ENCODE measurements around the gene TPI1.
"Not testable (repeated sequence)": the region's sequence is repeated elsewhere in the genome, so short reads cannot be mapped to it uniquely, and the experiment has no call there.

The TPI1 gene

DNA sequence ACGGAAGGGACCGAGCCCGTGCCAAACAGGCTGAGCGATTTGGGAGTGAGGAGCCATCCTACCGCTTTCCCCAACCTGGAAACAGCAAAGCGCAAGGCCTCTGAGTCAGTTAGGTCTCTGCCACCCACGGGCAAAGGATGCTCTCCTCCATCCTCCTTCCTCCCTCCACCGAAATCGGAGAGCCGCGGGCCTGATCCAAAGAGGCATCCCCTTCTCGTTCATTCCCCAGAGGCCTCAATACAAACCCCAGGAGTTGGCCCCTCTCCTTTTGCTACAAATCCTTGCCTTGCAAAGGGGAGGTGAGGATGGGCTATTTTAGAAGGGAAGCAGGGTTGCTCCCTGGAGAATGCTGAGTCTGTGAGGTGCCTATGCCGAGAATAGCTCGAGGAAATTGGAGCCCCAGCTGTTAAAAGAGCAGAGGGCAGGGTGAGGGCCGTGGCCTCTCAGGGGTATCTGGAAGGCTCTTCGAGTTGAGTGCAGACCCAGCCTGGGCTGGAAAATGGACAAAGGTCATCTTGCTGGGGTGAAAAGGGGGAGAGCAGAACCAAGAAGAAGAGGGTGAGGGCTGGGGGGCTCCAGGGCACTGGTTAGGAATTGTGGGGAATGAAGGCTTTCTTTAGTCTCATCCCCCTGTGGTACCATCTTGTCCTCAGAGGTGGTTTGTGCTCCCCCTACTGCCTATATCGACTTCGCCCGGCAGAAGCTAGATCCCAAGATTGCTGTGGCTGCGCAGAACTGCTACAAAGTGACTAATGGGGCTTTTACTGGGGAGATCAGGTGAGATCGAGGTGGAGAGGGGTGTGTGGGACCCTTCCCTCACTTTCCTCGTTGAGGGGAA, 1.1 kb downstream of the TPI1 start:
- no peak for DNase-seq (ENCODE audit: low read depth, low spot score)

GRCh38 chr12:6869049-6870021, 2.0 kb downstream of the TPI1 start:
- no peak for DNase-seq (ENCODE audit: low read depth, low spot score)

GRCh38 chr12:6870304-6870703, 3.0 kb downstream of the TPI1 start:
- not testable (repeated sequence) for DNase-seq (ENCODE audit: low read depth, low spot score)

DNA sequence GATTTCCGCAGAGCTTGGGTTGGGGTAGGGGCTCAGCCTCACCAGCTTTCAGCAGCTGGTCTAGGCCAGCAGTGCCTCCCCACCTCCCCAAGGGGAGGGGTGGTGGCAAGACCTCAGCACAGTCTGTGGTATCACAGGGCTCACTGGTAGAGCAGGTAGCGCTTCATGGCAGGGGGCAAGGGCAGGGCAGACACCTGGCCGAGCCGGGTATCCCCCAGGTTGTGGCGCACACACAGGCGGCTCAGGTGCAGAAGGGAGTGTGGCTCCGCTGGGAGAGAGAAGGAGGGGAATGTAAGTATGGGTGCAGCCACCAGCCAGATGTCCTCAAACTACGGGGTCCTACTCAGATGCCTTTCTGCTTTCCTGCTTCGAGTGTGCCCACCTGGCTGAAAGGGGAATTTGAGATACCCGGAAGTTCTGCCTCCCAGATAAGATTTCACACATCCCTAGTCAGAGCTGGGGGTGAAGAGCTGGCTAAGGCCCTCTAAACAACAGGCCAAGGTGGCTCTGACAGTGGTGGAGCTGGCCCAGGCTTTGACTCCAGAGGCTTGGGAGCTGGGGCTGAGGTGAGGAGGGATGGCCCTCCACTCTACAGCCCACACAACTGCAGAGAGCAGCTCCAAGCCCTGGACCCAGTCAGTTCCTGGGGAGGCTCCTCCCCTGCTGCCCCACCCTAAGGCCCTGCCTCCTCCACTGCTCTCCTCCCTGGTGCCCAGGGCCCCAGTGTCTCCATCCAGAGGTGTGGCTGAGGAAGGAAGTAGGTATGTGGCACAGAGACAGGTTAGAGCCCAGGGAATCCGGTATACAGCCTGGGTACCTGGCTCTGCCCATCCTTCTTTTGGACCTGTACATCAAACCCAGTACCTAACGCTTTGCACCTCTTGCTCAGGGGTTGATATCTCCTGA, 4.0 kb downstream of the TPI1 start:
- DNase-seq (ENCODE audit: low read depth, low spot score) = no peak

DNA sequence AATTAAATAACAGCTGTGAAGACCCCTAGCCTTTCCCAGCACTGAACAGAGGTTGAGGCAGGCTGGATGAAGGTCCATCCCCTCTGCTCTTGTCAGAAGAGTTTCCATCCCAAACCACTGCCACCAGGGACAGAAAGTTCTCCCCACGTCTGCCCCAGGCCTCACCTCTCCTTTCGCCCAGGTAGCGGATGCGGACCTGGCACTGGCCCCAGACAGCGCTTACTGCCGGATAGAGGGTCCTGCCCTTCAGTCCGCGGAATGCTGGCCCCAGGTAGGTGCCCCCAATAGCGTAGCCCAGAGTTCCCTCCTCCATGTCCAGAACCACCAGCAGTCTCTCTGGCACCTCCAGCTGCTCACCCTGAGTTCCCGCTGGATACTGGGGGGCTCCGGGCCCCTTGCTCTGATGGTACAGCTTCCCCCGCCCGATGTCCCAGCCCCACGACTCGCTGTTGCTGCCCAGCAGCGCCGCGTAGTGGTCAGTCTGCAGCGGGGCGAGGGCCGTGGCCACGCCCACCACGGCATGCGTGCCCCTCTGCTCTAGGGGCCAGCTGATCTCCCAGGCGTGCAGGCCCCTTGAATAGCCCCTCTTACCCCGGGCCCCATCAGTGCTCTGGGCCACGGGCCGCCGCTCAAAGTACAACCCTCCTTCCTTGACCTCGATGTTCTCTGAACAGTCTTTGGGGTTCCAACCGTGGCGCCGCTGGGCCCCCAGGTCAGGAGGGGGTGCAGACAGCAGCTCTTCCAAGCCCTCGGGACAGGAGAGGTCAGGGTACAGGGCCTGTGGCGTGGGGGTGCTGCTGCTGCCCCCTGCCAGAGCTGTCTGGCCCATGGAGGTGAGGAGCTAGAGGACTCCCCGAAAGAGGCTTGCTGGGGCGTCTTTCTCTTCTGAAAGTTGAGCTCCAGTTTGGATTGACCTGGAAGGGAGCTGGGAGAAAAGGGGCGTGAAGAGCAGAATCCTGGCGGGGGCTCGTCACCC, 5.0 kb downstream of the TPI1 start:
- DNase-seq (ENCODE audit: low read depth, low spot score) = no peak

- DNase-seq (ENCODE audit: low read depth, low spot score) = peak; percentile 89
Observed at GRCh38 chr12:6873094-6874014, 6.0 kb downstream of the TPI1 start, which contains the start of gene SPSB2. SPSB2 (minus strand) TSS chr12:6873303; CDS start chr12:6872901, 402 bp downstream.

GRCh38 chr12:6874015-6874368, 6.7 kb downstream of the TPI1 start:
- not testable (repeated sequence) for DNase-seq (ENCODE audit: low read depth, low spot score)

DNA sequence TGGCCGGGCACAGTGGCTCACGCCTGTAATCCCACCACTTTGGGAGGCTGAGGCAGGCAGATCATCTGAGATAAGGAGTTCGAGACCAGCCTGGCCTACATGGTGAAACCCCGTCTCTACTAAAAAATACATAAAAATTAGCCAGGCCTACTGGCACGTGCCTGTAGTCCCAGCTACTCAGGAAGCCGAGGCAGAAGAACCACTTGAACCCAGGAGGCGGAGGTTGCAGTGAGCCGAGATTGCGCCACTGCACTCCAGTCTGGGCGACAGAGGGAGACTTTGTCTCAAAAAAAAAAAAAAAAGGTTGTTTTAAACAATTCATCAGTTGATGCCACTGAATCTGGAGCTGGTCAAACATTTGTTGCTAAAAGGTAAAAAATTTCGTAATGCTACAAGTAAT, 12.5 kb downstream of the TPI1 start:
- not testable (repeated sequence) for DNase-seq (ENCODE audit: low read depth, low spot score)

- DNase-seq (ENCODE audit: low read depth, low spot score) = no peak
Observed at GRCh38 chr12:6883252-6883651, 15.9 kb downstream of the TPI1 start.

DNA sequence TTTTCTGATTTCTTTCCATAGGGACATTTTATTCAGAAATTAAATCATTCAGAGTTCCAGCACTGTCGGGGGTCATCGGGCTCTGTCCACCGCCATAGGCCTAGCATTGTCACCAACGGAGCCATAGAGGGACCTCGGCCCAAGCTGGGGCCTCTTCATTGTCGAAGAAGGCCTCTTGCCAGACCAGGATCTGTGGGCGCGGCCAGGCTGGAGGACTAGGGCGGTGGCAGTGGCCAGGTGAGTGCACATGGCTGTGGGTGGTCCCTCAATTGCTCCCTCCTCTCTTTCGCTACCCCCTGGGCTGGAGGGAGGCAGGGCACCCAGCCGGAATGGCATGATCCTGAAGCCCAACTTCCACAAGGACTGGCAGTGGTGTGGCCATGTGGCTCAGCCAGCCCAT, 16.4 kb downstream of the TPI1 start:
- DNase-seq (ENCODE audit: low read depth, low spot score) = no peak

GRCh38 chr12:6884539-6884938, 17.2 kb downstream of the TPI1 start:
- DNase-seq (ENCODE audit: low read depth, low spot score) = no peak

- DNase-seq (ENCODE audit: low read depth, low spot score) = not testable (repeated sequence)
Observed at GRCh38 chr12:6886206-6886999, 19.1 kb downstream of the TPI1 start.

- no peak for DNase-seq (ENCODE audit: low read depth, low spot score)
Observed at GRCh38 chr12:6887460-6887859, 20.1 kb downstream of the TPI1 start.

DNA sequence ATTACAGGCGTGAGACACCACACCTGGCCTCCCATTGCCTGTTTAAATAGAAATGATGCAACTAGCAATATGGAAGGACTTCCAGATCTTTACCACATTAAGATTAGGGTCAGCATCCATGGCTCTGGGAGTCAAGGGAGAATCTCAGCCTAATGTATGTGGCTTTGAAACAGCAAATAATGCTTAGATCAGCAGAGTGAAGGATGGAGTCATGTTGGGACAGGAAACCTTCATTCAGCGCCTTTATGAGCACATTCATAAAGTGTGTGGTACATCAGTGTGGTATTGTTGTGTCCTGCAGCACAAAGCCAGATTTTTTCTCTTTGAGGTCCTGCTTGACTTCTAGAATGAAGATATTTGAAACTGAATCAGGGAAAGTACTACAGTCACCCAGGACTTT, 21.0 kb downstream of the TPI1 start:
- no peak for DNase-seq (ENCODE audit: low read depth, low spot score)

DNA sequence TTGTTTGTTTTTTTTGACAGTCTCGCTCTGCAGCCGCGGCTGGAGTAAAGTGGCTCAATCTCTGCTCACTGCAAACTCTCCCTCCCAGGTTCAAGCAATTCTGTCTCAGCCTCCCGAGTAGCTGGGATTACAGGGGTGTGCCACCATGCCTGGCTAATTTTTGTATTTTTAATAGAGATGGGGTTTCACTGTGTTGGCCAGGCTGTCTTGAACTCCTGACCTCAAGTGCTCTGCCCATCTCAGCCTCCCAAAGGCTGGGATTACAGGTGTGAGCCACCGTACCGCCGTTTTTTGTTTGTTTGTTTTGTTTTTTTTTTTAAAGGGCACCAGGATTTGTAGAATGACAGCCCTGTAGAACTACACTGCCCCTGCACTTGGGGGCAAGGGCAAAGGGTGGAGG, 21.5 kb downstream of the TPI1 start:
- not testable (repeated sequence) for DNase-seq (ENCODE audit: low read depth, low spot score)

DNA sequence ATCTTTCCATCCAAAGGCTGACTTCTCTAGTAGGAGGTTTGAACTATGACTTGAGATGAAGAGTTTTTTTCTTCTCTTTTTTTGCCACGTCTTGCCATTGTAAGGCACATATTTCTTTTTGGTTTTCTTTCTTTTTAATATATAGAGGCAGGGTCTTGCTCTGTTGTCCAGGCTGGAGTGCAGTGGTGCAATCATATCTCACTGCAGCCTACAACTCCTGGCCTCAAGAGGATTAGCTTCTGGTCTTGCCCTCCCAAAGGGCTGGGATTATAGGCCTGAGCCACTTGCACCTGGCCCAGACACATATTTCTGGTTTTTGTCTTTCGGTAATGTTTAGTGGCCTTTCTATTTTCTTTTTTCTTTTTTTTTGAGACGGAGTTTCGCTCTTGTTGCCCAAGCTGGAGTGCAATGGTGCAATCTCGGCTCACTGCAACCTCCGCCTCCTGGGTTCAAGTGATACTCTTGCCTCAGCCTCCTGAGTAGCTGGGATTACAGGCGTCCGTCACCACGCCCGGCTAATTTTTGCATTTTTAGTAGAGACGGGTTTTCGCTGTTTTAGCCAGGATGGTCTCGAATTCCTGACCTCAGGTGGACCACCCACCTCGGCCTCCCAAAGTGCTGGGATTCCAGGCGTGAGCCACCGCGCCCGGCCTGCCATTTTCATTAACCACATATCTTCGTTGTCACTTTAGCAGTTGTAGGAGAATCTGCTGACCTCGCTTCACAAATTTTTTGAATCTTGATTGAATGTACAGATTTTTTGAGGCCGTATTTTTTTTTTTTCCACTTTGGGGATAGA, 22.6 kb downstream of the TPI1 start:
- DNase-seq (ENCODE audit: low read depth, low spot score) = not testable (repeated sequence)
